HL-60/S4 treated with retinoic acid at 250 ng/mL for 4 days and 3 days (cell line): ENCODE measurements around the gene TERT.
"Not testable (repeated sequence)": the region's sequence is repeated elsewhere in the genome, so short reads cannot be mapped to it uniquely, and the experiment has no call there.

Source experiments
- in situ Hi-C: fragments of 300-500 bp; cut with MboI; formaldehyde crosslinking; loops from 2 replicates; pipeline ENCODE4 v1.7.0; 2022; ENCODE audit warnings: low sequenced_read_pairs

The TERT gene

GRCh38 chr5:1297243-1297642 lies 2.4 kb upstream of the TERT start:
- in situ Hi-C loops = no loop called here

- in situ Hi-C loops = no loop called here
These were observed 776 bp upstream of the TERT start for GRCh38 chr5:1295650-1296037.

GRCh38 chr5:1294206-1294834 lies 548 bp downstream of the TERT start:
- in situ Hi-C loops = no loop called here

DNA sequence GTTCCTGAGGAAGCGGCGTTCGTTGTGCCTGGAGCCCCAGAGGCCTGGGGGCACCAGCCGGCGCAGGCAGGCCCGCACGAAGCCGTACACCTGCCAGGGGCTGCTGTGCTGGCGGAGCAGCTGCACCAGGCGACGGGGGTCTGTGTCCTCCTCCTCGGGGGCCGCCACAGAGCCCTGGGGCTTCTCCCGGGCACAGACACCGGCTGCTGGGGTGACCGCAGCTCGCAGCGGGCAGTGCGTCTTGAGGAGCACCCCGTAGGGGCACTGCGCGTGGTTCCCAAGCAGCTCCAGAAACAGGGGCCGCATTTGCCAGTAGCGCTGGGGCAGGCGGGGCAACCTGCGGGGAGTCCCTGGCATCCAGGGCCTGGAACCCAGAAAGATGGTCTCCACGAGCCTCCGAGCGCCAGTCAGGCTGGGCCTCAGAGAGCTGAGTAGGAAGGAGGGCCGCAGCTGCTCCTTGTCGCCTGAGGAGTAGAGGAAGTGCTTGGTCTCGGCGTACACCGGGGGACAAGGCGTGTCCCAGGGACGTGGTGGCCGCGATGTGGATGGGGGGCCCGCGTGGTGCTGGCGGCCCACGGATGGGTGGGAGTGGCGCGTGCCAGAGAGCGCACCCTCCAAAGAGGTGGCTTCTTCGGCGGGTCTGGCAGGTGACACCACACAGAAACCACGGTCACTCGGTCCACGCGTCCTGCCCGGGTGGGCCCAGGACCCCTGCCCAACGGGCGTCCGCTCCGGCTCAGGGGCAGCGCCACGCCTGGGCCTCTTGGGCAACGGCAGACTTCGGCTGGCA lies 1.3 kb downstream of the TERT start:
- in situ Hi-C loops = no loop called here

DNA sequence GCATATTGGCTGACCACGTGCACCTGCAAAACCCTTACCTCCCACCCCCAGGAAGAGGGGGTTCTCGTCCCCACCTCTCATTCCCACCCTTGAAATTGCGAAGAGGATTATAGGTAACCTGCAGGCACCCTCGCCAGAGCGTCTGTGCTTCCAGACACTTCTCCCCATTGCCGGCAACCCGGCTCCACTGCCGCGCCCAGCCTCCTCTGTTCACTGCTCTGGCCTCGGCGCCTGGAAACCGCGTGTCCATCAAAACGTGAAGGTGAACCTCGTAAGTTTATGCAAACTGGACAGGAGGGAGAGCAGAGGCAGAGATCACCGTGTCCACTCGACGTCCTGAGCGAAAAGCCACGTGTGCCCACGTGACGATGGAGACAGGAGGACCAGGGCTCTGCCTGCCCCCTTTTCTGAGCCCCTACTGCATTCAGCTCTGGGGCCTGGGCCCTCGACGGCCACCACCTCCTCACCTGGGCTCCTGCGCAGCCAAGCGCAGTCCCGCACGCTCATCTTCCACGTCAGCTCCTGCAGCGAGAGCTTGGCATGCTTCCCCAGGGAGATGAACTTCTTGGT lies 1.9 kb downstream of the TERT start:
- in situ Hi-C loops = no loop called here

- in situ Hi-C loops = no loop called here
These were observed 2.7 kb downstream of the TERT start for GRCh38 chr5:1292139-1292538.

DNA sequence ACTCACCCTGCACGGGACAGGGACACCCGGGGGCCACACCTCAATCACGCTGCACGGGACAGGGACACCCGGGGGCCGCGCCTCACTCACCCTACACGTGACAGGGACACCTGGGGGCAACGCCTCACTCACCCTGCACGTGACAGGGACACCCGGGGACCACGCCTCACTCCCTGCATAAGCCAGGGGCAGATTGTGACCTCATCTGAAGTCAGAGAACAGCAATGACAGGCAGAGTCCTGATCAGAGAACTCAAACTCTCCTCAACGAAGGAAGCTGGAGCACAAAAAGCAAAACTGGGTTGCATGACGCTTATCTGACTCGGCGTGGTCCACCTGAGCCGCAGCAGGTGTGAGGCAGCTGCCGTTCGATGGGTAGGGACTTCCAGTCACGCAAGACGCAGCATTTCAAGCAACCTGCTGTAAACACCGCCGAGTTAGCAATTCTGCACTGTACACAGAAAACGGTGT lies 3.2 kb downstream of the TERT start:
- in situ Hi-C loops = no loop called here

GRCh38 chr5:1290956-1291355 lies 3.9 kb downstream of the TERT start:
- in situ Hi-C loops = not testable (repeated sequence)

DNA sequence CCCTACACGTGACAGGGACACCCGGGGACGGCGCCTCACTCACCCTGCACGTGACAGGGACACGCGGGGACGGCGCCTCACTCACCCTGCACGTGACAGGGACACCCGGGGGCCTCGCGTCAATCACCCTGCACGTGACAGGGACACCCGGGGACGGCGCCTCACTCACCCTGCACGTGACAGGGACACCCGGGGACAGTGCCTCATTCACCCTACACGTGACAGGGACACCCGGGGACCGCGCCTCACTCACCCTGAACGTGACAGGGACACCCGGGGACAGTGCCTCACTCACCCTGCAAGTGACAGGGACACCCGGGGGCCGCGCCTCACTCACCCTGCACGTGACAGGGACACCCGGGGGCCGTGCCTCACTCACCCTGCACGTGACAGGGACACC lies 5.3 kb downstream of the TERT start:
- in situ Hi-C loops = not testable (repeated sequence)

- in situ Hi-C loops = no loop called here
These were observed 6.2 kb downstream of the TERT start for GRCh38 chr5:1288439-1289335.

DNA sequence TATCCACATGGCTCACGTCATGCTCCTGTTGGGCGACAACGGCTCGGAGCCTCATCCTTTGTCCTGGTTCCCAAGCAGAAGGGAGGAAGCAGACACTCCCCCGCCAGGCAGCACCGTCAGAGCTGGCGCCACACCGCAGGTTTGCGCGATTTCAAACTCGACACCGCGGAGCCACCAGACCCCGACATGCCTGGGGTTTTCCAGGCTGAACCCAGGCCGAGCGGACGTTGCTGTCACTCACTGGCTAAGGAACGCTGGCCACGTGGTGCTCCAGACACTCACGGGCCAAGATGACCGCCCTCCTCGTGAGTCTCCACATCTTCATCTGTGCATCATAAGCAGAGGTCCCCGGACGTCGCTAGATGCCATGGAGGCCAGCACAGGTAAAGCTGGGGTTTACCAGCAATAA lies 9.0 kb downstream of the TERT start:
- in situ Hi-C loops = no loop called here

DNA sequence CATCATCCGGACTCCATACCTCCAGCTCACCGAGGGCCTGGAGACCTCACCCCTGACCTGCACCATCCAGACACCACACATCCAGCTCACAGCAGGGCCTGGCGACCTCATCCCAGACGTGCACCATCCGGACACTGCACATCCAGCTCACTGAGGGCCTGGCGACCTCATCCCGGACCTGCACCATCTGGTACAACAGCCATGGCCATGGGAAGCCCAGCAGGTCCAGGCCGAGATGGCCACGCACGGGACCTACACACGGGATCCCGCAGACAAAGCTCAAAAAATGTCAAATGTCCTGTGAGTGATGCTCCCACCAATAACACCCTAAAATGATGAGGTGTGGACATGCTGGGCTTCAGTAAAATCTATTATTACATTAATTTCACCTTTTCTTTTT lies 9.7 kb downstream of the TERT start:
- in situ Hi-C loops = no loop called here

DNA sequence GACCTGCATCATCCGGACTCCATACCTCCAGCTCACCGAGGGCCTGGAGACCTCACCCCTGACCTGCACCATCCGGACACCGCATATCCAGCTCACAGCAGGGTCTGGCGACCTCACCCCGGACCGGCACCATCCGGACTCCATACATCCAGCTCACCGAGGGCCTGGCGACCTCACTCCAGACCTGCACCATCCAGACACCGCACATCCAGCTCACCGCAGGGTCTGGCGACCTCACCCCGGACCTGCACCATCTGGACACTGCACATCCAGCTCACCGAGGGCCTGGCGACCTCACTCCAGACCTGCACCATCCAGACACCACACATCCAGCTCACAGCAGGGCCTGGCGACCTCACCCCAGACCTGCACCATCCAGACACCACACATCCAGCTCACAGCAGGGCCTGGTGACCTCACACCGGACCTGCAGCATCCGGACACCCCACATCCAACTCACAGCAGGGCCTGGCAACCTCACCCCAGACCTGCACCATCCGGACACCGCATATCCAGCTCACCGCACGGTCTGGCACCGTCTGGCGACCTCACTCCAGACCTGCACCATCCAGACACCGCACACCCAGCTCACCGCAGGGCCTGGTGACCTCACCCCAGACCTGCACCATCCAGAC lies 10.4 kb downstream of the TERT start:
- in situ Hi-C loops = not testable (repeated sequence)

DNA sequence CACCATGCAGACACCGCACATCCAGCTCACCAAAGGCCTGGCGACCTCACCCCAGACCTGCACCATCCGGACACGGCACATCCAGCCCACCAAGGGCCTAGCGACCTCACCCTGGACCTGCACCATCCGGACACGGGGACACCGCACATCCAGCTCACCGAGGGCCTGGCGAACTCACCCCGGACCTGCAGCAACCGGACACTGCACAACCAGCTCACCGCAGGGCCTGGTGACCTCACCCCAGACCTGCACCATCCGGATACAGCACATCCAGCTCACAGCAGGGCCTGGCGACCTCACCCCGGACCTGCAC lies 11.2 kb downstream of the TERT start:
- in situ Hi-C loops = not testable (repeated sequence)

GRCh38 chr5:1282993-1283728 lies 11.7 kb downstream of the TERT start:
- in situ Hi-C loops = not testable (repeated sequence)

GRCh38 chr5:1282131-1282992 lies 12.5 kb downstream of the TERT start:
- in situ Hi-C loops = no loop called here

- in situ Hi-C loops = no loop called here
These were observed 13.6 kb downstream of the TERT start for GRCh38 chr5:1281038-1281882.
